GM19025 (cell line): ENCODE measurements around the gene GRIA1.
A peak's percentile ranks its signal among the peaks of the same experiment; 100 is the strongest.

Experiments
- ATAC-seq: cut with Tn5 transposase; IDR thresholded peaks from one replicate; pipeline ENCODE4 v1.9.1; 2021; ENCODE audit warnings: mild to moderate bottlenecking, low read depth, moderate library complexity; ENCODE audit not compliant: unreplicated experiment

Gene GRIA1

GRCh38 chr5:153767221-153768188 lies 277.0 kb downstream of the GRIA1 start:
- no peak for ATAC-seq

- ATAC-seq: no peak
These were observed 279.6 kb downstream of the GRIA1 start for GRCh38 chr5:153770066-153770465.

GRCh38 chr5:153774686-153775085 lies 284.2 kb downstream of the GRIA1 start:
- ATAC-seq: no peak

- ATAC-seq: no peak
These were observed 285.5 kb downstream of the GRIA1 start for GRCh38 chr5:153775923-153776322.

- no peak for ATAC-seq
These were observed 287.5 kb downstream of the GRIA1 start for GRCh38 chr5:153777681-153778581.

GRCh38 chr5:153779836-153780235 lies 289.4 kb downstream of the GRIA1 start:
- no peak for ATAC-seq

- no peak for ATAC-seq
These were observed 290.6 kb downstream of the GRIA1 start for GRCh38 chr5:153780876-153781705.

- ATAC-seq: no peak
These were observed 292.3 kb downstream of the GRIA1 start for GRCh38 chr5:153782589-153783361.

GRCh38 chr5:153783362-153783658 lies 292.8 kb downstream of the GRIA1 start:
- ATAC-seq: no peak

GRCh38 chr5:153784277-153784676 lies 293.8 kb downstream of the GRIA1 start:
- no peak for ATAC-seq

GRCh38 chr5:153791339-153791738 lies 300.9 kb downstream of the GRIA1 start:
- ATAC-seq: no peak

GRCh38 chr5:153792305-153792704 lies 301.8 kb downstream of the GRIA1 start:
- ATAC-seq: no peak

GRCh38 chr5:153793699-153794098 lies 303.2 kb downstream of the GRIA1 start:
- ATAC-seq: no peak

- no peak for ATAC-seq
These were observed 303.9 kb downstream of the GRIA1 start for GRCh38 chr5:153794327-153794726.

GRCh38 chr5:153796527-153796926 lies 306.1 kb downstream of the GRIA1 start:
- ATAC-seq: no peak

- peak; percentile 67 for ATAC-seq
These were observed 307.0 kb downstream of the GRIA1 start for GRCh38 chr5:153797484-153797883.

- no peak for ATAC-seq
These were observed 308.4 kb downstream of the GRIA1 start for GRCh38 chr5:153798830-153799229.

- no peak for ATAC-seq
These were observed 309.0 kb downstream of the GRIA1 start for GRCh38 chr5:153799466-153799865.

GRCh38 chr5:153802050-153802821 lies 311.8 kb downstream of the GRIA1 start:
- no peak for ATAC-seq
